ENCODE measurements around the gene HID1.
"Not testable (repeated sequence)": the region's sequence is repeated elsewhere in the genome, so short reads cannot be mapped to it uniquely, and the experiment has no call there.

The HID1 gene

GRCh38 chr17:74971069-74971841 lies 1.3 kb downstream of the HID1 start:
- FAIRE-seq (no peak), DNase-seq (ENCODE audit: extremely low spot score, insufficient read length, low read depth) (no peak)

DNA sequence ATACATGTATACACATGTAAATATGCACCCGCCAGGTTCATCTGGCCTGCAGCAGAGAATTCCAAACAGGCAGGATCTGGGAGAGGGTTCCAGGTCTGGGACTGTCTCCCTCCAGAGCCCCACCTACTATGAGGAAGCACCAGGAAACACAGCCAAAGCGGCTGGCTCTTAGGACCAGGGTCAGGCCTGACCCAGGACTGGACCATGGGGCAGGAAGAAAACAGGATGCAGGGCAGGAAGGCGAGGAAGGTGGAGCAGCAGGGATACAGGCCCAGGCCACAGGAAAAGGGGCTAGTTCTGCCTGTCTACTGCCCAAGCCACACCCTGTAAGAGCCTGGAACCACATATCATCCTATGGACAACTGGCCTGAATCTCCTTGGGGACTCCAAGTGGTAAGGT lies 2.2 kb downstream of the HID1 start:
- DNase-seq (ENCODE audit: extremely low spot score, insufficient read length, low read depth) (no peak), FAIRE-seq (no peak)

GRCh38 chr17:74969501-74969900 lies 3.1 kb downstream of the HID1 start:
- FAIRE-seq; DNase-seq (ENCODE audit: extremely low spot score, insufficient read length, low read depth): not testable (repeated sequence)

DNA sequence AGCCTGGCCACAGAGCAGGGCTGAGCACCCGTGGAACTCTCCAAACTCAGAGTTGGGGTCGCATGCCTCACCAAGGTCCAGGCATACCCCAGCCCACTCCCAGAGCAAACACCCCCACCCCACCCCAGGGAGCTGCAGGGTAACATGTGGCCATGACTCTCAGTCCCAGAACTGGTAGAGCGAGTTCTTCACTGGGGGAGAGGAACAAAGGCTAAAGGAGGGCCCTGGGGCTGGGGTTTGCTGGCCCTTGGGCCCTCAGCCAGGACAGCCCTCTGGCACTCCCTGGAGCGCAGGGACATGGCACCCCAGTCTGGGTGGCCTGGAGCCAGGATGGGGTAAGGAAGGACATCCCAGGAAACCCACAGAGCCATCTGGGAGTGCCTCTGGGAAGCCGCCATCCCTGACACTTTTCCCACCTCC lies 4.2 kb downstream of the HID1 start:
- no peak for FAIRE-seq

GRCh38 chr17:74964988-74965622 lies 7.5 kb downstream of the HID1 start:
- FAIRE-seq (no peak), DNase-seq (ENCODE audit: extremely low spot score, insufficient read length, low read depth) (no peak)

More for the DNA sequence above, 4.2 kb downstream of the HID1 start:
- DNase-seq (ENCODE audit: extremely low spot score, insufficient read length, low read depth) = no peak

GRCh38 chr17:74964246-74964761 lies 8.3 kb downstream of the HID1 start:
- DNase-seq (ENCODE audit: extremely low spot score, insufficient read length, low read depth) (no peak), FAIRE-seq (no peak)

DNA sequence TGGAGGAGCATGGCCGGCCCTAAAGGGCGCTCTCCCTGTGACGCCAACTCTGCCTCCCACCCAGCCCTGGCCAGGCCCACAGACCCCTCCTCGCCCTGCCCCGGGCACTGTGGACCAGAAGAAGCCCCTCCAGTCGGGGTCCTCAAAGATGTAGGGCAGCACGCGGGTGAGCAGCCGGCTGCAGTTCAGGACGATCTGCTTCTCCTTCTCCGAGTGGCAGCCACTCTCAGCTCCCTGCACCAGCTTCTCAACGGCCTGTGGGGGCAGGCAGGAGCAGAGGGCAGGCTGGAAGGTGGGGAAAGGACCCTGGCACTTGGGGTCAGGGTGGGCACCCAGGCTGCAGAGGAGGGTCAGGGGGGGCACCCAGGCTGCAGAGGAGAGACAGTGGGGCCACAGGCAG lies 8.9 kb downstream of the HID1 start:
- DNase-seq (ENCODE audit: extremely low spot score, insufficient read length, low read depth) = no peak
- no peak for FAIRE-seq

GRCh38 chr17:74962622-74963394 lies 9.8 kb downstream of the HID1 start:
- DNase-seq (ENCODE audit: extremely low spot score, insufficient read length, low read depth) (no peak), FAIRE-seq (no peak)

DNA sequence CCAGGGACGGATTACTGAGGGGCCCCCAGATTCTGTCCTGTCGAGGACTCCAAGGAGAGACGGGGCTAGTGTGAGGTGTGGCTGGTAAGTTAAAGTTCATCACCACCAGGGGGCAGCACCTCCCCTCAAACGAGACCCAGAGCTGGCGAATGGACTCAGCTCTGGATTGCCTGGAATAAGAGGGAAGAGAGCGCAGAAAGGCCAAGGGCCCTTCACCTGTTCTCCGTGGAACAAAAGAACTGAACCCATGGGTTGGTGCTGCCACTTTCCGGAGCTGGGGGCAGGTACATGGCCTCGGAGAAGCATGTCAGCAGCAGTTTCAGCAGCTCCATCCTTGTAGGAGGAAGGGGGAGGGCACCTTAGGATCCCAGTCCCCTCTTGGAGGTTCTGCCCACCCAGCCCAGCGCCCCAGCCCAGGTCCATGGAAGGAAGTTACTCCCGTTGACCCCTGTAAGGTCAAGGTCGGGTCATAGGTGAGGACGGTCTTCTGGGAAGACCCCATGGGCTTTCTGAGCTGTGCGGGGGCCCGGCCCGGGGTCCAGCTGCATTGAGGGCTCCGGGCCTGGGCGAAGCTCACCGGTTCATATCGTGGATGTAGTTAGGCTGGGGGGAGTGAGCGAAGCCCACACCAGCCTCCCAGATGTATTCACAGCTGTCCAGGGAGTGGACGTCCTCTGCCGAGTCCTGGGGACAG lies 10.8 kb downstream of the HID1 start:
- DNase-seq (ENCODE audit: extremely low spot score, insufficient read length, low read depth) (peak; percentile 75), FAIRE-seq (peak; percentile 92)

- FAIRE-seq = peak; percentile 69
- peak; percentile 33 for DNase-seq (ENCODE audit: extremely low spot score, insufficient read length, low read depth)
Measured at GRCh38 chr17:74960570-74961342, 11.8 kb downstream of the HID1 start.

DNA sequence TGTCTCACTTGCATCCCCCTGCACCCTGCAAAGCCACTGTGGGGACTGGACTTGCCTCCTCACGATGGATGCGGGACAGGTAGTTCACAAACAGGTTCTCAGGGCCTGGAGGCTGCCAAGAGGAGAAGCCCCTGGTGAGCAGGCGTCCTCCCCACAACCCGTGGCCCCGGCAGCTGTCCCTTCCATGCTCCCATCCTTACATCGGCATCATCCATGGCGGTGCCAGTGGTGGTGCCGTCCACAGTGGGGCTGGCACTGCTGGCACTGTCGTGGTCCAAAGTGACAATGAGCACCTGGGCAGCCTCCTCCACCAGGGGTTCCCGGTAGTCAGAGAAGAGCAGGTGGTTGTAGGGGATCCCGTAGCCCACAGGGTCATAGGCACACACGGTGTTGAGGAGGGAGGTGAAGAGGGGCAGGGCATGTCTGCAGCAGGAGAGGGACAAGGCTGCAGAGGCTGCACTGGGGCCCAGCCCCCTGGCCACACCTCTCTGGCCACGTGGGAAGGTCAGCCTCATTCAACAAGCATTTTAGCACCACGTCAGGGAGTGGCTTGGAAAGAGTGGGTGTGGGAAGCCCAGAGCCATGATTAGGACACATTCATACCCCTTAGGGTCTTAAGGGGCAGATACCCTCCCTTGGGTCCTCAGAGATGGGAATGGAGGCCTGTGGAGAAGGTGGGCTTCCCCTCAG lies 12.6 kb downstream of the HID1 start:
- no peak for FAIRE-seq

GRCh38 chr17:74957935-74958740 lies 14.4 kb downstream of the HID1 start:
- FAIRE-seq = peak; percentile 86
- DNase-seq (ENCODE audit: extremely low spot score, insufficient read length, low read depth) = peak; percentile 62

More for the DNA sequence above, 12.6 kb downstream of the HID1 start:
- DNase-seq (ENCODE audit: extremely low spot score, insufficient read length, low read depth) = no peak

GRCh38 chr17:74956093-74956492 lies 16.5 kb downstream of the HID1 start:
- FAIRE-seq (no peak), DNase-seq (ENCODE audit: extremely low spot score, insufficient read length, low read depth) (no peak)

GRCh38 chr17:74954665-74955421 lies 17.7 kb downstream of the HID1 start:
- FAIRE-seq (no peak), DNase-seq (ENCODE audit: extremely low spot score, insufficient read length, low read depth) (no peak)

- DNase-seq (ENCODE audit: extremely low spot score, insufficient read length, low read depth) (no peak), FAIRE-seq (no peak)
Measured at GRCh38 chr17:74954115-74954514, 18.4 kb downstream of the HID1 start.

DNA sequence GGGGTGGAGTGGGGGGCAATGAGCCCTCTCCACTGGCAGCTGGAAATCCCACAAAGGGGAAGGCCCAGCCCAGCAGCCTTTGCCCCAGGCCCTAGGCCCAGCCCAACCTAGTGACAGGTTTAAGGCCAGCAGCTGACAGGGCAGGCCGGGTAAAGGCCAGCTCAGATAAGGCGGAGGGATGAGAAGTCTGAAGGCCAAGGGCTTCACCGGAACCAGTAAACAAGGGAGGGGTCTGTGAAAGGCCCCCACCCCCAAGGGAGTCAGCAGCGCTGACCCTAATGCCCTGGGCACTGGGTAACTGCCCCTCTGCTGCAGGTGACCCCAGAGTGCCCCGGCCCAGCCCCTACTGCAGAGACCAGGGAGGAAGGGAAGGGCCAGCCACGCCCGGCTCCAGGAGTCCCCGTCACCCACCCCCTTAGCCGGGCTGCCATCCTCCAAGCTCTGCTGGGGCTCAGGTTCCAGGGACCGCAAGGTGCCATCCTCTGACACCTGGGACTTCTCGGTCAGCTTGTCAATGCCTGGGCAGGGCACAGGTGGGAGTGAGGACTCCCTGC lies 19.3 kb downstream of the HID1 start:
- FAIRE-seq (no peak), DNase-seq (ENCODE audit: extremely low spot score, insufficient read length, low read depth) (no peak)

Data from GM18507 (cell line).